ENCODE data around the gene KNSTRN.

DNA sequence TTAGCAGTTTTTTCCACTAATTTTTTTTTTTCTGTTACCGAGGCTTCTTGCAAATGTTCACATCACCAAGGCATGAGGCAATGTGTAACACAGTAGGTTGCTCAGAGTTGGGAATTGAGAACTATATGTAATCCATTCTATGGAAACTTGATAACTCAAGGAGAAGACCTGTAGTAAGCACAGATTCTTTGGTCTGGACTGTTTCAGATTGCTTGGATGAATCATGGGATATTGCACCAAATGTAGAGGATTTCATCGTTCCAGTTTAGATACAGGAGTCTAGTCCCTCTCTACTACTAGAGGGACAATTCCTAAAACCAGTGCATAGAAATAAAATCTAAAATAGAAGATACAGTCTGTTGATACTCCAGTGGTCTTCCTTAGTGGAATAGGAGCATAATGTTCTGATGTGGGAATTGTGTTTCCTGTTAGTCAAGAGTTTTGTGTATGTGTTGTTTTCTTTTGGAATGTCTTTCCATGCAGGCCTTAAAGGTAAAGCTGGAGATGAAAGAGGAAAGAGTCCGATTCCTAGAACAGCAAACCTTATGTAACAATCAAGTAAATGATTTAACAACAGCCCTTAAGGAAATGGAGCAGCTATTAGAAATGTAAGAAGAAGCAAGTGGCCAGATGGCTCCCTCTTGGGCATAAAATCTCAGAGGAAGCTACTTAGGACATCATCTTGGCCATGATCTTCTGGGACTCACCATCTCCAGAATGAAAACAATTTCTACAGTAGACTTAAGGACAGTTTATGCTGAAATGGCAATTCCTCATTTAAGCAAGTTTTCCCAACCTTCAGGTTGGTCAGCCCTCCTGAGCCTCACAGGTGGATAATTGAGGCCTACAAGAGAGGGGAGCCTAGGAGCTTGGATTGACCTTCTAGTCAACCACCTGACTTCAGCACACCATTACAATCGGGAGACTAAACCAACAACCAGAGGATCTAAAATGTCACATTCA, 10.7 kb downstream of the KNSTRN start:
- TF ChIP-seq, protein P1, sequence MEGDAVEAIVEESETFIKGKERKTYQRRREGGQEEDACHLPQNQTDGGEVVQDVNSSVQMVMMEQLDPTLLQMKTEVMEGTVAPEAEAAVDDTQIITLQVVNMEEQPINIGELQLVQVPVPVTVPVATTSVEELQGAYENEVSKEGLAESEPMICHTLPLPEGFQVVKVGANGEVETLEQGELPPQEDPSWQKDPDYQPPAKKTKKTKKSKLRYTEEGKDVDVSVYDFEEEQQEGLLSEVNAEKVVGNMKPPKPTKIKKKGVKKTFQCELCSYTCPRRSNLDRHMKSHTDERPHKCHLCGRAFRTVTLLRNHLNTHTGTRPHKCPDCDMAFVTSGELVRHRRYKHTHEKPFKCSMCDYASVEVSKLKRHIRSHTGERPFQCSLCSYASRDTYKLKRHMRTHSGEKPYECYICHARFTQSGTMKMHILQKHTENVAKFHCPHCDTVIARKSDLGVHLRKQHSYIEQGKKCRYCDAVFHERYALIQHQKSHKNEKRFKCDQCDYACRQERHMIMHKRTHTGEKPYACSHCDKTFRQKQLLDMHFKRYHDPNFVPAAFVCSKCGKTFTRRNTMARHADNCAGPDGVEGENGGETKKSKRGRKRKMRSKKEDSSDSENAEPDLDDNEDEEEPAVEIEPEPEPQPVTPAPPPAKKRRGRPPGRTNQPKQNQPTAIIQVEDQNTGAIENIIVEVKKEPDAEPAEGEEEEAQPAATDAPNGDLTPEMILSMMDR (IDR thresholded peaks at IDR 0.05 in 4 of 5, conservative IDR thresholded peaks at IDR 0.05 in 1 of 5): no peak
- TF ChIP-seq POLR2A (IDR thresholded peaks at IDR 0.05): no peak
